Smooth muscle cell (in vitro differentiated cells): Measurements from ENCODE around the gene BMP7. TPM values are rescaled to one million over a fixed set of nuclear protein-coding genes. Genes with fewer than 3 reads are reported as not detected.

Experiments
- DNase-seq: peaks from one replicate; lab custom pipeline; 2025; ENCODE audit not compliant: unreplicated experiment; lab: John Stamatoyannopoulos, UW
- H2AFZ ChIP-seq: fragments of 200-600 bp; sonication (generic); 2 replicates; pipeline ENCODE4 v1.6.0; 2016; ENCODE audit warnings: antibody characterized with exemption, low read depth, mild to moderate bottlenecking
- H3F3A ChIP-seq: fragments of 200-600 bp; sonication (generic); 2 replicates; pipeline ENCODE4 v1.6.0; 2017; ENCODE audit warnings: antibody characterized with exemption, low read depth
- H3K27ac ChIP-seq: fragments of 200-600 bp; sonication (generic); 2 replicates; pipeline ENCODE4 v1.5.1; 2016; ENCODE audit warnings: low read depth, mild to moderate bottlenecking
- H3K27me3 ChIP-seq: fragments of 200-600 bp; sonication (generic); 2 replicates; pipeline ENCODE4 v1.6.1; 2016; ENCODE audit warnings: low read depth, mild to moderate bottlenecking
- H3K36me3 ChIP-seq: fragments of 200-600 bp; sonication (generic); 2 replicates; pipeline ENCODE4 v1.5.1; 2016; ENCODE audit warnings: low read depth
- H3K4me1 ChIP-seq: fragments of 200-600 bp; sonication (generic); 2 replicates; pipeline ENCODE4 v1.5.1; 2016; ENCODE audit warnings: low read depth
- H3K4me2 ChIP-seq: fragments of 200-600 bp; sonication (generic); 2 replicates; pipeline ENCODE4 v1.6.0; 2016; ENCODE audit warnings: mild to moderate bottlenecking
- H3K4me3 ChIP-seq: fragments of 200-600 bp; sonication (generic); 2 replicates; pipeline ENCODE4 v1.5.1; 2016; ENCODE audit warnings: mild to moderate bottlenecking
- H3K79me2 ChIP-seq: fragments of 200-600 bp; sonication (generic); 2 replicates; pipeline ENCODE4 v1.6.0; 2016; ENCODE audit warnings: low read depth, mild to moderate bottlenecking
- H3K9ac ChIP-seq: fragments of 200-600 bp; sonication (generic); 2 replicates; pipeline ENCODE4 v1.6.0; 2016; ENCODE audit warnings: low read depth
- H3K9me3 ChIP-seq: fragments of 200-600 bp; sonication (generic); replicated peaks from 2 replicates; pipeline ENCODE4 v1.5.1; 2016; ENCODE audit warnings: low read depth
- H4K20me1 ChIP-seq: fragments of 200-600 bp; sonication (generic); 2 replicates; pipeline ENCODE4 v1.6.0; 2016; ENCODE audit warnings: low read depth
- CTCF ChIP-seq: fragments of 200-600 bp; sonication (generic); IDR thresholded peaks from 2 replicates; pipeline ENCODE4 v1.5.1; 2017; ENCODE audit warnings: borderline replicate concordance, mild to moderate bottlenecking, antibody characterized with exemption; ENCODE audit not compliant: insufficient read depth, poor library complexity, severe bottlenecking
- WGBS: methylation state at CpG from one replicate; pipeline ENCODE4 v1.1.7; 2016; ENCODE audit warnings: low lambda C conversion rate; 5-methylcytosine and 5-hydroxymethylcytosine counted together
- polyA plus RNA-seq: library from polyadenylated mRNA; unstranded; fragments of >200 nt; fragmentation: Nextera tagmentation; extraction: Ambion mirVana; gene quantifications from 2 replicates; pipeline ENCODE4 v1.2.1, GENCODE V29; 2016
- total RNA-seq: library from RNA; depleted of rRNA; stranded (reverse); fragments of >200 nt; gene quantifications from 2 replicates; pipeline ENCODE4 v1.2.3, GENCODE V29; 2014

BMP7 gene
- total and polyA plus RNA-seq, 2 experiments from 2014 or later, result 18.1 to 28.3 TPM

DNA sequence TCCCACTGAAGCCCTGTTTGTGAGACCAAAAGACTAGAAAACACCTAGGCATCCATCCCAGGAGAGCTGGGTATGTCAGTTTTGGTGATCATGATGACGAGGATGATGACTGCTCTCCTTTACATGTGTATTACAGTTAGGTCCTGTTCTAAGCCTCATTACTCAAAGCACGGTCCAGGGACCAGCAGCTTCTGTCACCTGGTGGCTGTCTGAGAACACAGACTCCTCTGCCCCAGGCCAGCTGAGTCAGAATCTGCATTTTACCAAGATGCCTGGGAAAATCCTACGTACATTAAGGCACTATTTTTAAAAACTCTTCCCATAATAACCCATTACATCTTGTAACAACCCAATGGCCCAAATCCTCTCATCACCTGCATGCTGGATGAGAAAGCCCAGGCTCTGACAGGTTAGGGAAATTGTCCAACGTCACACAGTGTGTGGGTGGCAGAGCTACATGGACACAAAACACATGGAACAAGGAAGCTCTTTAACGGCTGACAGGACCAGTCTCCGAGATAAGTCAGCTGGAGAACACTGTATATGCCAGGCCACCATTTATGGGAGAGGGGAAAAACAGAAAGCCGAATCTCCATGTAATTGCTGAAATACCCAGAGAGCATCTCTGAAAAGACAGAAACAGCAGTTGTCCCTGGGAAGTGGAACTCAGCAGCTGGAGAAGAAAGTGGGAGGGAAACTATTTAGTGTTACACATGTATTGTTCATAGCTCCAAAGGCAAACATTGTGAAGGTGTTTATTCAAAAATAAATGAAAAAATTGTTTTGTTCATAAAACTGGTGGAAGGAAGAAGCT is 65.4 kb downstream of the BMP7 start:
- Histone ChIP-seq H2AFZ (no peak overlapping the region), H3K79me2 (no peaks in the 10 kb centered on the region), H3K27ac (peak overlapping the region; percentile 86), H3K9me3 (no peaks in the 10 kb centered on the region), H4K20me1 (no peaks in the 10 kb centered on the region), H3K4me3 (no peak overlapping the region), H3K36me3 (no peaks in the 10 kb centered on the region), H3K4me1 (peaks cover 18% of the 10 kb centered on the region), H3K4me2 (no peak overlapping the region), H3K9ac (peak overlapping the region; percentile 50), H3F3A (peaks cover 44% of the 10 kb centered on the region), H3K27me3 (no peaks in the 10 kb centered on the region)
- no peak for DNase-seq
- no peak for TF ChIP-seq CTCF
- 19% methylated on average over 7 of the region's 7 CpGs for WGBS

DNA sequence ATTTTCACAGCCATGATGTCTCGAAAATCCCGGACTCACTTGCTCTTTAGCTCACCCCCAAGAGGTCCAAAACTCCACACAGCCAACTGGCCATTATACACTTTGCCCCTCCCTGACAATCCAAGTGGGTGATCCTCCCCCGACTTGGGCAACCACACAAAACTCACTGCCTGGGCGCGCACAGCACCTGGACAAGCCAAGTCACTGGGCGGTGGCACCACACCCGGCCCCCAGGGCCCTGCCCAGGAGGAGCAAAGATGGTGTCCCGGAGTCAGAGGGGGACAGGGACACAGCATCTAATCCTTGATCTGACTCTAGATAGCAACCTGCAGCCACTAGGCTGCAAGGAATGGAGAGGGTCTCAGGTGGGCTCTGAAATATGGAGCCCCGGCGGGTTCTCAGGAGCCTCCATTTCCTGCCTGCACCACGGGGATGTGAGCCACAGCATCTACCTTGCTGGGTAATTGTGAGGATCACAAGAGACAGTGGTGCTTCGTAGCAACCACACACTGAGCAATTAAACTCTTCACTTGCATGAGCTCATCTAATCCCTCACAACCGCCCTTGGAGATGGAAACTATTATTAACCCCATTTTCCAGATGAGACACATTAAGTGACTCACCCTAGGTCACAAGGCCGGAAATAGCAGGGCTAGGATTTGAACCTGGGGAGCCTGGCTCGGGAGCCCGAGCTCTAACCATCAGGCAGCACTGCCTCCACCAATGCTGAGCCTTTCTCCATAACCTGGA is 66.6 kb downstream of the BMP7 start:
- Histone ChIP-seq H2AFZ (no peak overlapping the region), H3K79me2 (no peaks in the 10 kb centered on the region), H3K27ac (peak overlapping the region; percentile 86), H3K4me3 (no peak overlapping the region), H3F3A (peaks cover 42% of the 10 kb centered on the region), H3K36me3 (no peaks in the 10 kb centered on the region), H3K4me1 (peaks cover 18% of the 10 kb centered on the region), H3K27me3 (no peaks in the 10 kb centered on the region), H3K9ac (peak overlapping the region; percentile 50), H3K4me2 (no peak overlapping the region), H3K9me3 (no peaks in the 10 kb centered on the region), H4K20me1 (peaks cover 4% of the 10 kb centered on the region)
- TF ChIP-seq CTCF, result no peak
- DNase-seq, result no peak
- WGBS, result 78% methylated on average over 16 of the region's 16 CpGs

- Histone ChIP-seq H3K9ac (no peak overlapping the region), H2AFZ (no peak overlapping the region), H3K4me2 (no peak overlapping the region), H3K36me3 (no peaks in the 10 kb centered on the region), H3K4me1 (peaks cover 18% of the 10 kb centered on the region), H3K4me3 (no peak overlapping the region), H3F3A (peaks cover 35% of the 10 kb centered on the region), H4K20me1 (peaks cover 4% of the 10 kb centered on the region), H3K27ac (no peak overlapping the region), H3K79me2 (no peaks in the 10 kb centered on the region), H3K27me3 (no peaks in the 10 kb centered on the region), H3K9me3 (no peaks in the 10 kb centered on the region)
- no peak for TF ChIP-seq CTCF
- whole genome bisulfite sequencing, result 65% methylated on average over 22 of the region's 24 CpGs
- DNase-seq, result no peak
These were observed 68.0 kb downstream of the BMP7 start for GRCh38 chr20:57198132-57199072.
